Measurements from ENCODE around the gene EPC1.
"Not testable (repeated sequence)": the region's sequence is repeated elsewhere in the genome, so short reads cannot be mapped to it uniquely, and the experiment has no call there.

DNA sequence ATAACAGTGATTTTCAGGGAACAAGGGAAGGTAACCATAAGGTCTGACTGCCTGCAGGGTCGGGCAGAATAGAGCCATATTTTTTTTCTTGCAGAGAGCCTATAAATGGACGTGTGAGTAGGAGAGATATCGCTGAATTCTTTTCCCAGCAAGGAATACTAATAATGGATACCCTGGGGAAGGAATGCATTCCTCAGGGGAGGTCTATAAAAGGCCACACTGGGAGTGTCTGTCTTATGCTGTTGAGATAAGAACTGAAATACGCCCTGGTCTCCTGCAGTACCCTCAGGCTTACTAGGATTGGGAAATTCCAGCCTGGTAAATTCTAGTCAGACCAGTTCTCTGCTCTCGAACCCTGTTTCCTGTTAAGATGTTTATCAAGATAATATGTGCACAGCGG lies 127.8 kb downstream of the EPC1 start:
- TF ChIP-seq, protein P1, sequence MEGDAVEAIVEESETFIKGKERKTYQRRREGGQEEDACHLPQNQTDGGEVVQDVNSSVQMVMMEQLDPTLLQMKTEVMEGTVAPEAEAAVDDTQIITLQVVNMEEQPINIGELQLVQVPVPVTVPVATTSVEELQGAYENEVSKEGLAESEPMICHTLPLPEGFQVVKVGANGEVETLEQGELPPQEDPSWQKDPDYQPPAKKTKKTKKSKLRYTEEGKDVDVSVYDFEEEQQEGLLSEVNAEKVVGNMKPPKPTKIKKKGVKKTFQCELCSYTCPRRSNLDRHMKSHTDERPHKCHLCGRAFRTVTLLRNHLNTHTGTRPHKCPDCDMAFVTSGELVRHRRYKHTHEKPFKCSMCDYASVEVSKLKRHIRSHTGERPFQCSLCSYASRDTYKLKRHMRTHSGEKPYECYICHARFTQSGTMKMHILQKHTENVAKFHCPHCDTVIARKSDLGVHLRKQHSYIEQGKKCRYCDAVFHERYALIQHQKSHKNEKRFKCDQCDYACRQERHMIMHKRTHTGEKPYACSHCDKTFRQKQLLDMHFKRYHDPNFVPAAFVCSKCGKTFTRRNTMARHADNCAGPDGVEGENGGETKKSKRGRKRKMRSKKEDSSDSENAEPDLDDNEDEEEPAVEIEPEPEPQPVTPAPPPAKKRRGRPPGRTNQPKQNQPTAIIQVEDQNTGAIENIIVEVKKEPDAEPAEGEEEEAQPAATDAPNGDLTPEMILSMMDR (IDR thresholded peaks at IDR 0.05) = not testable (repeated sequence)
- not testable (repeated sequence) for TF ChIP-seq POLR2AphosphoS5, POLR2A, EP300 (IDR thresholded peaks at IDR 0.05)

Measured in sigmoid colon (tissue), 4 donors.